ENCODE measurements around the gene CHI3L1.

DNA sequence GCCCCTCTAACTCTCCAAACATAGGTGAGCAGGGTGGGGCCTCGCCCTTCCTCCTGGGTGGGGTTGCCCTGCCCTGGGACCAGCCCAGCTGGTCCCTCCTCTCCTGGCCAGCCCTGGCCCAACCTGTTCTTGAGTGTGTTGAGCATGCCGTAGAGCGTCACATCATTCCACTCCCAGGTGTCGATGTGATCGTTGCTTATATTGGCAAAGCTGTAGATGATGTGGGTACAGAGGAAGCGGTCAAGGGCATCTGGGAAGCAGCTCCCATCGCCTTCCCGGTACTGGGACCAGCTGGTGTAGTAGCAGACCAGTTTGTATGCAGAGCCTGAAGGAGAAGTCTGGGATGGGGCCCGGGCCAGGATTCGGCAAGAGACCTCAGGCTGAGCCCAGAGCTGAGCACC lies 1.4 kb downstream of the CHI3L1 start:
- TF ChIP-seq, protein P1, sequence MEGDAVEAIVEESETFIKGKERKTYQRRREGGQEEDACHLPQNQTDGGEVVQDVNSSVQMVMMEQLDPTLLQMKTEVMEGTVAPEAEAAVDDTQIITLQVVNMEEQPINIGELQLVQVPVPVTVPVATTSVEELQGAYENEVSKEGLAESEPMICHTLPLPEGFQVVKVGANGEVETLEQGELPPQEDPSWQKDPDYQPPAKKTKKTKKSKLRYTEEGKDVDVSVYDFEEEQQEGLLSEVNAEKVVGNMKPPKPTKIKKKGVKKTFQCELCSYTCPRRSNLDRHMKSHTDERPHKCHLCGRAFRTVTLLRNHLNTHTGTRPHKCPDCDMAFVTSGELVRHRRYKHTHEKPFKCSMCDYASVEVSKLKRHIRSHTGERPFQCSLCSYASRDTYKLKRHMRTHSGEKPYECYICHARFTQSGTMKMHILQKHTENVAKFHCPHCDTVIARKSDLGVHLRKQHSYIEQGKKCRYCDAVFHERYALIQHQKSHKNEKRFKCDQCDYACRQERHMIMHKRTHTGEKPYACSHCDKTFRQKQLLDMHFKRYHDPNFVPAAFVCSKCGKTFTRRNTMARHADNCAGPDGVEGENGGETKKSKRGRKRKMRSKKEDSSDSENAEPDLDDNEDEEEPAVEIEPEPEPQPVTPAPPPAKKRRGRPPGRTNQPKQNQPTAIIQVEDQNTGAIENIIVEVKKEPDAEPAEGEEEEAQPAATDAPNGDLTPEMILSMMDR (IDR thresholded peaks at IDR 0.05 in 8 of 11, conservative IDR thresholded peaks at IDR 0.05 in 3 of 11) = no peak
- no peak for TF ChIP-seq POLR2AphosphoS5 (IDR thresholded peaks at IDR 0.05)
- no peak for TF ChIP-seq POLR2A (IDR thresholded peaks at IDR 0.05)
